LNCaP clone FGC (cell line): ENCODE data around the gene LRIT3.
"Not testable (repeated sequence)": the region's sequence is repeated elsewhere in the genome, so short reads cannot be mapped to it uniquely, and the experiment has no call there.

Experiments
- DNase-seq: peaks from one replicate; pipeline ENCODE4 v3.0.0-alpha.2; 2011; ENCODE audit warnings: low read depth
- H3K4me3 ChIP-seq: 2 replicates; pipeline ENCODE4 v1.5.1; 2011; ENCODE audit warnings: mild to moderate bottlenecking, low read depth, low read length, control low read depth
- CTCF ChIP-seq: IDR thresholded peaks from 2 replicates; pipeline ENCODE4 v1.5.1; 2012; ENCODE audit warnings: mild to moderate bottlenecking; ENCODE audit not compliant: control insufficient read depth, insufficient read depth; ENCODE audit errors: extremely low read depth

Gene LRIT3

GRCh38 chr4:109872065-109872464 is 24.2 kb downstream of the LRIT3 start:
- no peak overlapping the region for H3K4me3 ChIP-seq
- TF ChIP-seq CTCF: no peak
- DNase-seq: no peak

DNA sequence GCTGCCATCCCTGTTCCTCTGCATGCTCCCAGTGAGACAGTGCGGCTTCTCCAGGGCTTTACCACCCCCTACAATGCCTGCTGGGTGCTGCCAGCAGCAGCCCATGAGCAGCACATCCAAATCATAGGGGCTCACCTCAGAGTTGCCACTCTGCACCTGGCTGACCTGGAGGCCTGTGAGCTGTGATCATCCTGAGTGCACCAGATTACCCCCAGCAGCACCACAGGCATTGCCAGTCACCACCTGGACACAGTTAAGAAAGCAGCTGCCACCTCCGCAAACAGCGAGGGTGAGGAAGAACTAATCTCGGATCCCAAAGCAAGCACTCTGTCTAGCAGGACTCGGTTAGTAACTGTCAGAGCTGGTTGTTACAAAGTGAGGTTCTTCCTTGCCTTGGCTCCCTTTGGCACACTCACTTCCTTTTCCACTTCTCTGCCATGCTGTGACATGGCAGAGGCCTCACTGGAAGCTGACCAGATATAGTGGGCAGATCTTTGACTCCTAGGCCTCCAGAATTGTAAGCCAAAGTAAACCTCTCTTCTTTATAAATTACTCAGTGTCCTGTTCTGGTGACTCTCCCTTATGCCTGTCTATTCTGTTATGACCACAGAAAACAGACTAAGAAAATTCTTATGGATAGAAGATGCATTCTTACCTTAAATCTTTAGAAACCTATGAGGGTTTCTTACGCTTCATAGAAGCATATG is 25.2 kb downstream of the LRIT3 start:
- no peak for DNase-seq
- H3K4me3 ChIP-seq: no peak overlapping the region
- no peak; the same call in 1 of the 2 replicates for TF ChIP-seq CTCF

DNA sequence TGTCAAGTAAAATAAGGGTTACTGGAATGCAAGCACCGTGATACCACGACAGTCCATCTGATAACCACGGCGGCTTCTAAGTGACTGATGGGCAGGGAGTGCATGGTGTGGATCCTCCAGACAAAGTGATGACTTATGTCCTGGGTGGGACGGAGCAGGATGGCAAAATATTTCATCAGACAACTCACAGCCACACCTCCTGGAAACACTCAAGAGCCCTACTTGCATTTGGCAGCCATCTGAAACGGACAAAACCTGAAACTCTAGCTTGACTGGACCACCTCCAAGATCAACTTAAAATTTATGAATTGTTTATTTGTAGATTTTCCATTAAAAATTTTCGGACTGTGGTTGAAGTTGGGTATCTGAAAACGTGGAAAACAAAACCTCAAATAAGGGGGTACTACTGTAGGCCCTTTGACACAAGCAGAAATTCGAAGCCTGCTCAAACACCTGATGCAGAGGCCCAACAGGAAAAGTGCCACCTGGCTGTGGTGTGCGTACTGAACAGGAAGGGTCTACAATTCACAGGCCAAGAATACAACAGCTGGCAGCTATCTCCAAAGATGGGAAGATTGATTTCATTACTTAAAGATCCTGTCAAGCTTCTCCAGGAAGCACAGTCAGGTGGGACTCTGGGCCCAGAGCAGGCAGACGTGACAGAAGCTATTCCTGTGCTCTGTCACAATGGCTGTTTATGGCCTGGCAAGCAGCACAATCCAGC is 26.0 kb downstream of the LRIT3 start:
- no peak overlapping the region for H3K4me3 ChIP-seq
- TF ChIP-seq CTCF: peak; percentile 26; the same call in 1 of the 2 replicates
- peak; percentile 93 for DNase-seq

GRCh38 chr4:109875106-109875505 is 27.2 kb downstream of the LRIT3 start:
- H3K4me3 ChIP-seq: no peak overlapping the region
- no peak for DNase-seq
- TF ChIP-seq CTCF: no peak

DNA sequence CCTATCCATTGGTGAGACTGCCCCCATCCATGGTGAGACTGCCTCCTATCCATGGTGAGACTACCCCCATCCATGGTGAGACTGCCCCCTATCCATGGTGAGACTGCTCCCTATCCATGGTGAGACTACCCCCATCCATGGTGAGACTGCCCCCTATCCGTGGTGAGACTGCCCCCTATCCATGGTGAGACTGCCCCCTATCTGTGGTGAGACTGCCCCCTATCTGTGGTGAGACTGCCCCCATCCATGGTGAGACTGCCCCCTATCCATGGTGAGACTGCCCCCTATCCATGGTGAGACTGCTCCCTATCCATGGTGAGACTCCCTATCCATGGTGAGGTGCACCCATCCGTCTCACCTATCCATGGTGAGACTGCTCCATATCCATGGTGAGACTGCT is 27.6 kb downstream of the LRIT3 start:
- H3K4me3 ChIP-seq, DNase-seq: not testable (repeated sequence)

DNA sequence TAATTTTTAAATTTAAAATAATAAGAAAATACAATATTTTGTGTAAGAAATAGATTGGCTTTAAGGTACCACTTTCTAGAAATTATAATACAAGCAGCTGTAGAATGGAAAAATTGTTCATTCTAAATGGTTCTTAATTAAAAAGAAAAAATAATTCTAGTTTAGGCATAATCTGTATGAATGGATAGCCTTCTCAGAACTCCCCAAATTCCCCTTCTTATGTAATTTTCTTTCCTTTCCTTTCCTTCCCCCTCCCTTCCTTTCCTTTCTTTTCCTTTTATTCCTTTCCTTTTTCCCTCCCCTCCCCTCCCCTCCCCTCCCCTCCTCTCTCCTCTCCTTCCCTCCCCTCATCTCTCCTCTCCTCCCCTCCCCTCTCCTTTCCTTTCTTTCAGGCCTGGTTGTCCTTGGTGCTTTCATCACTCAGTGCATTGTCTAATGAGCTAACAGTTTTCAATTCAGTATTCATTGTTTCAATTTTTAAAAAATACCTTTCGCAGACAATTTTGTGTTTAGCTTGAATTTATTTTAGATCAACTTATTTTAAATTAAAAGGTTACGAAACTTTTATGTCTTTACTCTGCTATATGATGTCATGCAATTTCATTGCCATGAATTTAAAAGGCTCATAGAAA is 28.8 kb downstream of the LRIT3 start:
- no peak overlapping the region for H3K4me3 ChIP-seq
- no peak for TF ChIP-seq CTCF
- DNase-seq: no peak

- DNase-seq: no peak
Observed at GRCh38 chr4:109877400-109877799, 29.5 kb downstream of the LRIT3 start.

More at GRCh38 chr4:109877400-109877799, 29.5 kb downstream of the LRIT3 start:
- no peak for TF ChIP-seq CTCF
- no peak overlapping the region for H3K4me3 ChIP-seq
